Activated CD8-positive, alpha-beta memory T cell treated with anti-CD3 and anti-CD28 coated beads for 36 hours (primary cell): ENCODE measurements around the gene KCNMB2. TPM values are rescaled to one million over a fixed set of nuclear protein-coding genes. Genes with fewer than 3 reads are reported as not detected.
"Not testable (repeated sequence)": the region's sequence is repeated elsewhere in the genome, so short reads cannot be mapped to it uniquely, and the experiment has no call there.

ENCODE experiments used
- CTCF ChIA-PET: fragments of 350-600 bp; sonication (Branson Sonifier 250); formaldehyde crosslinking; loops from one replicate; lab custom pipeline; 2021; ENCODE audit warnings: antibody characterized with exemption; lab: Charles Lee
- POLR2A ChIA-PET: fragments of 350-600 bp; sonication (Branson Sonifier 250); formaldehyde crosslinking; loops from one replicate; lab custom pipeline; 2021; ENCODE audit warnings: antibody characterized with exemption; lab: Charles Lee
- total RNA-seq, 2 experiments: library from RNA; stranded (reverse); gene quantifications; one replicate each; pipeline ENCODE4 v1.2.3, GENCODE V29; 2021

Gene KCNMB2
- total RNA-seq = not detected

GRCh38 chr3:178536211-178537079, at the start of gene KCNMB2:
Gene KCNMB2 (plus strand): TSS chr3:178536436.
- ChIA-PET POLR2A (no interaction called here), CTCF (no interaction called here)

GRCh38 chr3:178486903-178487302, 49.3 kb upstream of the KCNMB2 start:
- ChIA-PET CTCF (no interaction called here), POLR2A (no interaction called here)

- CTCF ChIA-PET = no interaction called here
These were observed 48.5 kb upstream of the KCNMB2 start for GRCh38 chr3:178487752-178488151.

GRCh38 chr3:178491751-178492150, 44.5 kb upstream of the KCNMB2 start:
- POLR2A ChIA-PET = no interaction called here

More at GRCh38 chr3:178487752-178488151, 48.5 kb upstream of the KCNMB2 start:
- POLR2A ChIA-PET = interaction anchor here (0.6 kb wide), 1 partner anchor 65 kb away, joined by 3 read pairs; no protein-coding TSS in a partner anchor

GRCh38 chr3:178492491-178492890, 43.7 kb upstream of the KCNMB2 start:
- CTCF ChIA-PET = no interaction called here
- POLR2A ChIA-PET = no interaction called here

More at GRCh38 chr3:178491751-178492150, 44.5 kb upstream of the KCNMB2 start:
- CTCF ChIA-PET = interaction anchor here (1.4 kb wide), 1 partner anchor 9 kb away, joined by 3 read pairs; no protein-coding TSS in a partner anchor

- ChIA-PET POLR2A (no interaction called here), CTCF (no interaction called here)
These were observed 41.9 kb upstream of the KCNMB2 start for GRCh38 chr3:178494386-178494785.

GRCh38 chr3:178496911-178497310, 39.3 kb upstream of the KCNMB2 start:
- ChIA-PET CTCF (no interaction called here), POLR2A (no interaction called here)

- ChIA-PET POLR2A (no interaction called here), CTCF (no interaction called here)
These were observed 37.4 kb upstream of the KCNMB2 start for GRCh38 chr3:178498871-178499270.

- ChIA-PET CTCF (no interaction called here), POLR2A (no interaction called here)
These were observed 35.6 kb upstream of the KCNMB2 start for GRCh38 chr3:178500631-178501030.

- POLR2A ChIA-PET = no interaction called here
- CTCF ChIA-PET = no interaction called here
These were observed 32.1 kb upstream of the KCNMB2 start for GRCh38 chr3:178504128-178504527.

- CTCF ChIA-PET = no interaction called here
- POLR2A ChIA-PET = no interaction called here
These were observed 30.4 kb upstream of the KCNMB2 start for GRCh38 chr3:178505832-178506231.

- ChIA-PET POLR2A (no interaction called here), CTCF (no interaction called here)
These were observed 28.5 kb upstream of the KCNMB2 start for GRCh38 chr3:178507507-178508442.

GRCh38 chr3:178508443-178508825, 27.8 kb upstream of the KCNMB2 start:
- CTCF ChIA-PET = no interaction called here
- POLR2A ChIA-PET = no interaction called here

- CTCF ChIA-PET = no interaction called here
These were observed 25.7 kb upstream of the KCNMB2 start for GRCh38 chr3:178510496-178510895.

GRCh38 chr3:178512647-178513046, 23.6 kb upstream of the KCNMB2 start:
- POLR2A ChIA-PET = no interaction called here
- CTCF ChIA-PET = no interaction called here

More at GRCh38 chr3:178510496-178510895, 25.7 kb upstream of the KCNMB2 start:
- POLR2A ChIA-PET = no interaction called here

GRCh38 chr3:178513546-178514380, 22.5 kb upstream of the KCNMB2 start:
- POLR2A ChIA-PET = no interaction called here
- CTCF ChIA-PET = no interaction called here

- ChIA-PET CTCF (no interaction called here), POLR2A (no interaction called here)
These were observed 21.8 kb upstream of the KCNMB2 start for GRCh38 chr3:178514401-178514800.

GRCh38 chr3:178515076-178515744, 21.0 kb upstream of the KCNMB2 start:
- CTCF ChIA-PET, POLR2A ChIA-PET: not testable (repeated sequence)
